GM18867 (cell line): ENCODE measurements around the gene CHD8.
"Not testable (repeated sequence)": the region's sequence is repeated elsewhere in the genome, so short reads cannot be mapped to it uniquely, and the experiment has no call there.

Experiments used
- ATAC-seq: cut with Tn5 transposase; IDR thresholded peaks from one replicate; pipeline ENCODE4 v1.9.1; 2021; ENCODE audit warnings: mild to moderate bottlenecking, moderate library complexity; ENCODE audit not compliant: unreplicated experiment

The CHD8 gene, protein sequence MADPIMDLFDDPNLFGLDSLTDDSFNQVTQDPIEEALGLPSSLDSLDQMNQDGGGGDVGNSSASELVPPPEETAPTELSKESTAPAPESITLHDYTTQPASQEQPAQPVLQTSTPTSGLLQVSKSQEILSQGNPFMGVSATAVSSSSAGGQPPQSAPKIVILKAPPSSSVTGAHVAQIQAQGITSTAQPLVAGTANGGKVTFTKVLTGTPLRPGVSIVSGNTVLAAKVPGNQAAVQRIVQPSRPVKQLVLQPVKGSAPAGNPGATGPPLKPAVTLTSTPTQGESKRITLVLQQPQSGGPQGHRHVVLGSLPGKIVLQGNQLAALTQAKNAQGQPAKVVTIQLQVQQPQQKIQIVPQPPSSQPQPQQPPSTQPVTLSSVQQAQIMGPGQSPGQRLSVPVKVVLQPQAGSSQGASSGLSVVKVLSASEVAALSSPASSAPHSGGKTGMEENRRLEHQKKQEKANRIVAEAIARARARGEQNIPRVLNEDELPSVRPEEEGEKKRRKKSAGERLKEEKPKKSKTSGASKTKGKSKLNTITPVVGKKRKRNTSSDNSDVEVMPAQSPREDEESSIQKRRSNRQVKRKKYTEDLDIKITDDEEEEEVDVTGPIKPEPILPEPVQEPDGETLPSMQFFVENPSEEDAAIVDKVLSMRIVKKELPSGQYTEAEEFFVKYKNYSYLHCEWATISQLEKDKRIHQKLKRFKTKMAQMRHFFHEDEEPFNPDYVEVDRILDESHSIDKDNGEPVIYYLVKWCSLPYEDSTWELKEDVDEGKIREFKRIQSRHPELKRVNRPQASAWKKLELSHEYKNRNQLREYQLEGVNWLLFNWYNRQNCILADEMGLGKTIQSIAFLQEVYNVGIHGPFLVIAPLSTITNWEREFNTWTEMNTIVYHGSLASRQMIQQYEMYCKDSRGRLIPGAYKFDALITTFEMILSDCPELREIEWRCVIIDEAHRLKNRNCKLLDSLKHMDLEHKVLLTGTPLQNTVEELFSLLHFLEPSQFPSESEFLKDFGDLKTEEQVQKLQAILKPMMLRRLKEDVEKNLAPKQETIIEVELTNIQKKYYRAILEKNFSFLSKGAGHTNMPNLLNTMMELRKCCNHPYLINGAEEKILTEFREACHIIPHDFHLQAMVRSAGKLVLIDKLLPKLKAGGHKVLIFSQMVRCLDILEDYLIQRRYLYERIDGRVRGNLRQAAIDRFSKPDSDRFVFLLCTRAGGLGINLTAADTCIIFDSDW (N-terminal part only)

GRCh38 chr14:21455912-21456667, at the start of gene CHD8:
CHD8 (minus strand) TSS chr14:21456123; CDS start chr14:21431643, 24,480 bp downstream.
- peak; percentile 95 for ATAC-seq

GRCh38 chr14:21505012-21505553, 49.2 kb upstream of the CHD8 start:
- peak; percentile 90 for ATAC-seq

- ATAC-seq: no peak
Observed at GRCh38 chr14:21503376-21503775, 47.5 kb upstream of the CHD8 start.

GRCh38 chr14:21501568-21501967, 45.6 kb upstream of the CHD8 start:
- ATAC-seq: no peak

DNA sequence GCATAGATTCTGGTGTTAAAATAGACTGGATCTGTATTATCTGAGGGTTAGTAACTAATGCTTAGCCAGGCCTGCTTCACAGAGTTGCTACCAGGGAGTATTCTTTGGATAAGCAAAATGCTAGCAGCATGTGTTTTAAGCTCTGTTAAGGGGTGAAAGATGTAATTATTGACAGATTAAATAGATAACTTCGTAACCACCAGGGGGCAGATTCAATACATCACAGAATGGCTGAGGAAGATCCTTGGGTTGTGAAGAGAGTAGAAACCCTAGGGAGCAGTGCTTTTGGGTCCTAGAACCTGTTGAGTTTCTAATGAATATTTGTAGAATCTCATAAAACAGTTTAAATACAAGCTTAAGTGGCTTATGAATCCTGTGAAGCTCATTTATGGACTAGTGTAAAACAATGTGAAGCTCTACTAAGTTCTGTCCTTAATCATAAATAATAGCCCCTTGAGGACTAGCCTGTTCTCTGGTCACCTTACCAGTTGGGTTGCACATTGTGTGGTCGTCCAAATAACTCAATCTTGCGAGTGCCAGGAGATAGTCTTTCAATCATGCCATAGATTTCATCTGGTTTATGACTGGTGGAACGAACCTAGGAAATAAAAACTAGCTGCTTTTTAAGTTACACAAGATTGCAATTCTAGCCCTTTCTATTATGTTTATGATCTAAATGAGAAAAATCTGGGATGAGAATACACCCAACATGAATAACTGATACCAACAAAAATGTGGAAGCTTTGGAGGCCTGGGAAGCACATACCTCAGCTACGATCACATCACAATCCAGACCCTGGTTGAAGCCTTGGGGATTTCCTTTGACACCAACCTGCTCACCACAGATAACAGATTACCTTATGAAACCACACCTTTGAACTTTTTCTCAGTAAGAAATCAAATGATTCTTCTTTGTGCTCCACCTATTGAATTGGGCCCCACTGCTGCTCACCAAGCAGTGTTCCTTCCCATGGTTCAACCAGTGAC, 42.9 kb upstream of the CHD8 start:
- no peak for ATAC-seq

DNA sequence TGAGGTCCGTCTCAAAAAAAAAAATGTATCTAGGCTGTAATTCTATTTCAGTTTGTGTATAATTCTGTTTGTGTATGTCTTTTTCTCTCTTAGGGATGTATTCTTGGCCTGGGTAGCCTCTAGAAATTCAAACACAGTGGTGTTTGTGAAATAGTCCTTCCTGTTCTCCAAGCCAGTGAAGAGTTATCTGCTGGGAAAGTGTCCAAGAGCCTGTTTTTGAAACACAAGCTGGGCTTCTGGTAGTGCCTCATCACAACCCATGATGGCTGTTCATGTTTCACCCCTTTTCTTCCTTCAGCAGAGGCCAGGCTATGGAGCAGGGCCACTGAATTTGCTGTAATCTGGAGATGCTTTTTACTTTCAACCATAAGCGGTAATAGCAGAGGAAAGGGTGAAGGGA, 40.5 kb upstream of the CHD8 start:
- ATAC-seq: no peak

DNA sequence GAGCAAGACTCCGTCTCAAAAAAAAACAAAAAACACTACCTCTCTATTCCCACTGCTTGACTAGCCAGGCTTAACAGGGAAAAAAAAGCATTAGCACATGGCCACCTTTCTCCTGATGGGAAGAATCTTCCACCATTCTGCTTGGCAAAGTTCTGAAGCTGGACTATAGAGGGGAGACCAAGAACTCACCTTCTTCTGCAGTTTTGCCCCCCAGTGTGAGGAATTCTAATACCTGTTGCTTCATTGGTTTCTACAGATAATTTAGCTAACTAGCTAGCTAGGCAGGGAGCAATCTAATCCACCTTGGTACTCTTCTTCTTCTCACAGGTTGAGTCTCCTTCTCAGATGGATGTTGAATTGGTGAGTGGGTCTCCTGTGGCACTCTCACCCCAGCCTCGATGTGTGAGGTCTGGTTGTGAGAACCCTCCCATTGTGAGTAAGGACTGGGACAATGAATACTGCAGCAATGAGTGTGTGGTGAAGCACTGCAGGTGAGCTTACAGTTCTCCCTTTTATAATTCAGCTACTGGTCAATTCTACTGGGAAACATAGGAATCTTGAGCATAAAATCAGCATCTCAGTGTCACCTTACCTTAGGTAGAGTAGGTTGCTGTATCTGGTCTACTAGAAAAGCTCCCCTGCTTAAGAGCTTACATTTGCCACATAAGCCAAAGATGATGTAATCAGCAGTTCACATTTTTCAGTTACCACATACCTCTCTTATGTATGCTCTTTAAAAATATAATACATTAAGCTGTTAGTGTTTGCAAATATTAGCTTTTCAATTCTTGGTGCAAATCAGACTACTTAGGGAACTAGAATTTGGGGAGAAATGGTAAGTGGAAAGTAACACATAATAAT, 39.2 kb upstream of the CHD8 start:
- ATAC-seq: no peak

DNA sequence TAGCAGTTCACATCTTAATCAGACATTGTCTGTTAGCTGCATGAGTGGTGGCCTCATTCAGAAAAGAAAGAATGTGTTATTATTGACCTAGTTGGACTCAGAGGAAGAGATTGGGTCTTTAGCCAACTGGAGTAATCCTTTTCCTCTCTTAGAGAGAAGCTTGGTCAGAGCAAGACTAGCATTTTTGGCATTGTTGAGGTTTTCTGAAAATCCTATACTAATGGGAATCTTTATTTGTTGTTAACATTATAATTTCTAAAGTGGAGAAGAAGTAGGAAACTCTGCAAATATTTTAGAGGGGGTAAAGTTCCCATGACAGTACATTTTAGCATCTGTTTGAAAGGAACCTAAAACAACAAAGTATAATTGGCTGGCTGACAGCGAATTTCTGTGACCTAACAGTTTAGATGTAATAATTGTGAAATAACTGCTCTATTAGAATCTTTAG, 30.7 kb upstream of the CHD8 start:
- ATAC-seq: no peak

GRCh38 chr14:21476925-21477681, 21.2 kb upstream of the CHD8 start, which contains the start of the genes RAB2B and TOX4:
RAB2B (minus strand) TSS chr14:21476959; CDS start chr14:21476872, 87 bp downstream.
TOX4 (plus strand) TSS chr14:21477195; CDS start chr14:21477279, 84 bp downstream.
- ATAC-seq: peak; percentile 98

- peak; percentile 38 for ATAC-seq
Observed at GRCh38 chr14:21476523-21476924, 20.6 kb upstream of the CHD8 start.

DNA sequence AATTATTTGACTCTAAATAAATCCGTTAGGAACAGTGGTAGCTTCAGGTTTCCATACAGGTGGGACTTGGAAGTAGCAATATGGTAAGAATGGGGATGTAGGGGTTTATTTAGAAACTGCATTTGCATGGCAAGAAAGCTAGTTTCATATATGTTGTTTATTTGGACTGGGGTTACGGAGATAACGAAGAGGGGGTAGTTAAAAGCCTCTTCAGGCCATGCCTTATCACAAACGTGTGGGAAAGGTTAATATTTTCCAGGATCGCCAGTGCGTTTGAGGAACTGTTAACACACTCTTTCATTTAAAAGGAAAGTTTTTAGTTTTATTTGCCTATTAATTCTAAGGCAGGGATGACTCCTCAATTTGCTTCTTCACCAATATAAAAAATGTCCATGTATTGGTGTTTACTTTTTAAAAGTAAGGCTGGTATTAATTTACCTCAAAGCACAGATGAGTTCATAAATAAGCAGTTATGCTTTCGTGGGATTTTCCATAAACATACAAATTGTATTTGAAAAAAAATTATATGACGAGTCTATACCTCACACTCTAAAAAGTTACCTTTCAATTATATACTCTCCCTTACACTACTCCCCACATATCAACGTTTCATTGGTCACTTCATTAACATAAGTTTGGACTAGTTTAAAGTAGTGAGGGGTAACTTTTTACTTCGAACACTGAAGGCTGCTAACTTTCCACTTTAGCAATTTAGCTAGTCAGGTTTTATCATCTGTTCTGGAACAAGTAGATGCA, 20.0 kb upstream of the CHD8 start:
- ATAC-seq: no peak

GRCh38 chr14:21467616-21468015, 11.7 kb upstream of the CHD8 start:
- ATAC-seq: no peak

DNA sequence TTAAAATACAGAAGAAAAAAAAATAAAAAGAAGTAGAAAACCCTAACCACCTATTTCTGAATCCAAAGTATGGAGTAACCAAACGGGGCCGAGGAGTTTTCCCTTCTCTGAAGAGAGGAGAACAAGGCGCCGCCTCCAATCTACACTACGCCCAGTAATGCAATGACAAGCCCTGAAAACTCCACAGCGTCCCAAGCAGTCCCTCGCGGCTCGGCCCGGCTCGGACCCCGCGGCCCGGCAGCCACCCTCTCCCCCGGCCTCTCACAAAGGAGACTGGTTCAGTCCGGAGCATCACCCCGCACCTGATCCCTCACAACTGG, 371 bp downstream of the CHD8 start:
- no peak for ATAC-seq

- no peak for ATAC-seq
Observed at GRCh38 chr14:21454843-21455544, 929 bp downstream of the CHD8 start.

DNA sequence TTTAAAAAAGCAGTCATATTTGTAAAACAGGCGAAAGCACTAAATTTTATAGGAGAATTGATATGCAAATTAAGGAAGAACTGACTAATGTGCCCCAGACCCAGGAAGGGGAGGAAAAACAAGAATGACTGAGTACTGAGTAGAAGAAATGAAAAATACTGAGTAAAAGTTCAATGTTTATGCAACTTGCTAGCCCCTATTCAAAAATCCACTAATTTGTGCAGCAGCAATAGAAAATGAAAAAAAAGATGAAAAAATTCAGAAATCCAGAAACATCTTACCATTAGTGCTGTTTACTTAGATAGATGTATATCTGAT, 6.1 kb downstream of the CHD8 start:
- no peak for ATAC-seq

- ATAC-seq: not testable (repeated sequence)
Observed at GRCh38 chr14:21442657-21443056, 13.3 kb downstream of the CHD8 start.
